Lower leg skin (tissue), 4 donors: ENCODE results near the gene DUSP3. TPM values are rescaled to one million over a fixed set of nuclear protein-coding genes. Genes with fewer than 3 reads are reported as not detected.

Source experiments
- DNase-seq, 2 donors: peaks; one replicate each; pipeline ENCODE4 v3.0.0-alpha.2; 2019; ENCODE audit warnings: low spot score in 2 of 2
- H3K4me3 ChIP-seq: fragments of 200-600 bp; sonication (generic); 2 replicates; pipeline ENCODE4 v1.5.1; 2017; ENCODE audit warnings: mild to moderate bottlenecking, low read depth; ENCODE audit not compliant: poor library complexity, severe bottlenecking
- CTCF ChIP-seq, 3 donors: fragments of 450-650 bp; IDR thresholded peaks; one replicate each; pipeline ENCODE4 v1.5.1; 2016; ENCODE audit warnings: antibody characterized with exemption in 3 of 3, mild to moderate bottlenecking in 3 of 3, moderate library complexity in 2 of 3
- POLR2A ChIP-seq, 2 donors: fragments of 450-650 bp; IDR thresholded peaks; one replicate each; pipeline ENCODE4 v1.6.1; 2016 to 2017; ENCODE audit warnings: antibody characterized with exemption in 2 of 2, mild to moderate bottlenecking in 1 of 2, moderate library complexity in 1 of 2
- WGBS, 2 donors: methylation state at CpG; one replicate each; pipeline ENCODE4 v1.1.5; 2018; 5-methylcytosine and 5-hydroxymethylcytosine counted together
- intact Hi-C: fragments of 100-400 bp; cut with DNase I; formaldehyde crosslinking; loops from one replicate; pipeline ENCODE4 v1.15.0; 2023; ENCODE audit warnings: low total_unique reads
- total RNA-seq, 4 donors: library from RNA; depleted of rRNA; stranded (reverse); fragments of >200 nt; gene quantifications; one replicate each; pipeline ENCODE4 v1.1.0, GENCODE V29; 2016

Gene DUSP3
- total RNA-seq, 4 donors from 2014 or later = 33.2 to 44.1 (median 37.9) TPM

GRCh38 chr17:43736389-43736788, 42.4 kb downstream of the DUSP3 start:
- H3K4me3 ChIP-seq = no peak overlapping the region
- intact Hi-C loops = no loop called here
- TF ChIP-seq POLR2A (IDR thresholded peaks at IDR 0.05) (no peak), CTCF (IDR thresholded peaks at IDR 0.05) (no peak)
- WGBS, 2 donors = 67 to 82% methylated on average over 2 of the region's 2 CpGs
- DNase-seq = no peak

GRCh38 chr17:43734376-43734775, 44.4 kb downstream of the DUSP3 start:
- H3K4me3 ChIP-seq = no peak overlapping the region
- DNase-seq = no peak
- intact Hi-C loops = no loop called here
- TF ChIP-seq CTCF (IDR thresholded peaks at IDR 0.05) (no peak), POLR2A (IDR thresholded peaks at IDR 0.05) (no peak)
- WGBS, 2 donors = 37 to 47% methylated on average over 5 of the region's 5 CpGs

- H3K4me3 ChIP-seq = no peak overlapping the region
- TF ChIP-seq POLR2A (IDR thresholded peaks at IDR 0.05) (no peak), CTCF (IDR thresholded peaks at IDR 0.05) (no peak)
- DNase-seq = no peak
- intact Hi-C loops = no loop called here
- 67 to 71% methylated on average over 1 of the region's 1 CpG for WGBS, 2 donors
Measured at GRCh38 chr17:43733956-43734355, 44.8 kb downstream of the DUSP3 start.

- H3K4me3 ChIP-seq = no peak overlapping the region
- WGBS, 2 donors = 93 to 96% methylated on average over 2 of the region's 2 CpGs
- TF ChIP-seq POLR2A (IDR thresholded peaks at IDR 0.05) = no peak
- TF ChIP-seq CTCF (IDR thresholded peaks at IDR 0.05) = no peak
- intact Hi-C loops = no loop called here
- no peak for DNase-seq
Measured at GRCh38 chr17:43732958-43733357, 45.8 kb downstream of the DUSP3 start.

GRCh38 chr17:43728081-43728480, 50.7 kb downstream of the DUSP3 start:
- 83% methylated on average over 8 of the region's 8 CpGs for WGBS, 2 donors
- TF ChIP-seq CTCF (IDR thresholded peaks at IDR 0.05) = no peak
- no peak for TF ChIP-seq POLR2A (IDR thresholded peaks at IDR 0.05)
- intact Hi-C loops = no loop called here
- no peak overlapping the region for H3K4me3 ChIP-seq
- no peak for DNase-seq

GRCh38 chr17:43723697-43724359, 54.9 kb downstream of the DUSP3 start:
- 61 to 65% methylated on average over 6 of the region's 6 CpGs for WGBS, 2 donors
- DNase-seq = no peak
- intact Hi-C loops = no loop called here
- H3K4me3 ChIP-seq = no peak overlapping the region
- no peak for TF ChIP-seq CTCF (IDR thresholded peaks at IDR 0.05)
- no peak for TF ChIP-seq POLR2A (IDR thresholded peaks at IDR 0.05)
